Medulla oblongata (tissue), 1 donor: ENCODE results near the gene METTL2A.
"Not testable (repeated sequence)": the region's sequence is repeated elsewhere in the genome, so short reads cannot be mapped to it uniquely, and the experiment has no call there.

ENCODE experiments used
- DNase-seq: peaks from one replicate; pipeline ENCODE4 v3.0.0-alpha.2; 2015; ENCODE audit errors: extremely low spot score

METTL2A gene

GRCh38 chr17:62471380-62471880 lies 47.7 kb downstream of the METTL2A start:
- not testable (repeated sequence) for DNase-seq

GRCh38 chr17:62473030-62473982 lies 49.6 kb downstream of the METTL2A start:
- not testable (repeated sequence) for DNase-seq

GRCh38 chr17:62477111-62477510 lies 53.4 kb downstream of the METTL2A start:
- DNase-seq, result peak; percentile 3

DNA sequence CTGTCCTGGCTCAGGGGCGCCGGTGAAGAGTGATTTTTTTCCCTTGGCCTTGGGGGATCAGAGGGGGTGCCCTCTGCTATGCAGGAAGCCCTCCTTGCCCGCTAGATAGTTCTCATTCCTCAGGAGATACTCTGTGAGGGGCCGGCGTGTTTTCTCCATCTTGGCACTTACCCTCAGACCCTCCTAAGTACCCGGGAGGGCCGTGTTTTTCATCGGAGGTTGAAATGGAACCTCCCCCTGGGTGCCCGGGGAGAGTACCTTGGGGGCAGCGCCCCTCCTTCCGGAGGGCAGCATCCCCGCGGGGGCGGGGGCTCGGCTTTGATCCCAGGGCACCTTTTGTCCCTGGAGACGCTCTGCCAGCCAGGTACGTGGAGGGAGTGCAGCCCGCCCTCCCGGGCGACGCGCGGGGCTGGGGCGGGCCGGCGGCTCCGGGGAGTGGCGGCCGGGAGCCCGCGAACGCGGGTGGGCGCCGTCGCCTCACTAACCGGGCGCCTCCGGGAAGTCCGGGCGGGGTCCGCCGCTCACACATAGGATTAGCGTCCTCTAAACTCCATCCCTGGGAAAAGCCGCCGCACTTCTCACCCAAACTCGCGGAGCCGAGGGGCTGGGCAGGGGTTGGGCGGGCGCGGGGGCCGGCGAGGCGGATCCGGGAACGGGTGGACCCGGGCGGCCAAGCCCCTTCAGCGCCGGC lies 54.2 kb downstream of the METTL2A start:
- DNase-seq, result peak; percentile 22

DNA sequence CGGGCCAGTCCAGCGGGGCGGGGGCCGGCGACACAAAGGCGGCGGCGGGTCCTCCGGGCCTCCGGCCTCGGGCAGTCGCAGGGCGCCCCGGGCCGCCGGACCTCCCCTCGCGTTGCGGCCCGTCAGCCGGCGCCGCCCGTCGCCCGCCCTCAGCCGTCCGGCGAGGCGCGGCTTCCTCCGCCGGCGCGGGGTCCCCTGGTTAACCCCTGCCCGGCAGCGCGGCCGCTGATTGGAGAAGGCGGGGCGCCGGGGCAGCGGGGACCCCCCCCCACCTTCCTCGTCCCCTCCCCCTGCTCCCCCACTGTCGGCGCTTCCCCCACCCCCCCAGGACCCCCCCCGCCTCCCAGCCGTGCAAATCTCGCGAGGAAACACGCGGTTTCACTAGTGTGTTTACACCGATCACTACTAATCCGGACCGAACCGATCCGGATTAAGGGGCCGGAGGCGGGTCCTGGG lies 54.8 kb downstream of the METTL2A start, which contains the start of gene TLK2:
TLK2 (plus strand) TSS at position 402 of the 456 bp plus-strand sequence. CDS start 2,301 bp downstream, outside the sequence.
- peak; percentile 70 for DNase-seq

- DNase-seq, result peak; percentile 14
Observed at GRCh38 chr17:62478880-62479638, 55.4 kb downstream of the METTL2A start.

GRCh38 chr17:62479639-62480258 lies 56.1 kb downstream of the METTL2A start:
- peak; percentile 24 for DNase-seq

DNA sequence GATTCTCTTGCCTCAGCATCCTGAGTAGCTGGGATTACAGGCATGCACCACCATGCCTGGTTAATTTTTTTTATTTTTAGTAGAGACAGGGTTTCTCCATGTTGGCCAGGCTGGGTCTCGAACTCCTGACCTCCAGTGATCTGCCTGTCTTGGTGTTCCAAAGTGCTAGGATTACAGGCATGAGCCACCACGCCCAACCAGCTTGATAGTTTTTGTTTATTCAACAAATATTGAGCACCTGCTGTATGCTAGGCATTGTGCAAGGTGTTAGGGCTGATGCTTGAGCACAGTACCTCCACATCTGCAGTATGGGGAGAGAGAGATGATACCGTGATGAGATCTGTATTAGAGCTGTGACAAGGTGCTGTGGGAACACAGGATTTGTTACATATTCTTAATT lies 58.9 kb downstream of the METTL2A start:
- DNase-seq, result not testable (repeated sequence)

- not testable (repeated sequence) for DNase-seq
Observed at GRCh38 chr17:62490990-62491389, 67.3 kb downstream of the METTL2A start.

GRCh38 chr17:62493049-62493655 lies 69.5 kb downstream of the METTL2A start:
- DNase-seq, result not testable (repeated sequence)

- DNase-seq, result not testable (repeated sequence)
Observed at GRCh38 chr17:62494073-62494472, 70.4 kb downstream of the METTL2A start.

DNA sequence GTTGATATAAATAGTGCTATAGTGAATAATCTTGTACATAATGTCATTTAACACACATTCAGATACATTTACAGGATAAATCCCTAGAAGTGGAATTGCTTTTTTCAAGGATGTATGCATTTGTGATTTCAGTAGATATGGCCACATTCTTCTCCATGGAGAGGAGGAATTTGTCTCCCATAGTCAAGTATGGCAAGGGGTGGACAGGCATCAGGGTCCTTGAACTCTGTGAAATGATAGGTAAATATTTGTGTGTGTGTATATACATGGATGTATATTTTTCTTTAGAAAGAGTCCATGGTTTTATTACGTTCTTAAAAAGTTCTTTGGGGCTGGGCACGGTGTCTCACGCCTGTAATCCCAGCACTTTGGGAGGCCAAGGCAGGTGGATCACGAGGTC lies 72.6 kb downstream of the METTL2A start:
- not testable (repeated sequence) for DNase-seq

DNA sequence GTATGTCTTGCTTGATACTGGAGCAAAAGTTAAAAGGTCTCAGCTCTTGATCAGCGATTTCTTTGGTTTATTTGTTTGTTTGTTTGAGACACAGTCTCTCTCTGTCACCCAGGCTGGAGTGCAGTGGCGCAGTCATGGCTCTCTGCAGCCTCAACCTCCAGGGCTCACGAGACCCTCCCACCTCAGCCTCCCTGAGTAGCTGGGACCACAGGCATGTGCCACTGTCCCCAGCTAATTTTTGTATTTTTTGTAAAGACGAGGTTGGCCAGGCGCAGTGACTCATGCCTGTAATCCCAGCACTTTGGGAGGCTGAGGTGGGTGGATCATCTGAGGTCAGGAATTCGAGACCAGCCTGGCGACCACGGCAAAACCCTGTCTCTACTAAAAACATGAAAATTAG lies 75.1 kb downstream of the METTL2A start:
- not testable (repeated sequence) for DNase-seq
